GM21447 (cell line): ENCODE data around the gene GPR150.

ENCODE experiments used
- ATAC-seq: cut with Tn5 transposase; IDR thresholded peaks from one replicate; pipeline ENCODE4 v1.9.1; 2021; ENCODE audit not compliant: unreplicated experiment

The GPR150 gene

GRCh38 chr5:95647886-95648860 lies 28.3 kb downstream of the GPR150 start:
- ATAC-seq, result no peak

GRCh38 chr5:95649274-95649673 lies 29.4 kb downstream of the GPR150 start:
- no peak for ATAC-seq

DNA sequence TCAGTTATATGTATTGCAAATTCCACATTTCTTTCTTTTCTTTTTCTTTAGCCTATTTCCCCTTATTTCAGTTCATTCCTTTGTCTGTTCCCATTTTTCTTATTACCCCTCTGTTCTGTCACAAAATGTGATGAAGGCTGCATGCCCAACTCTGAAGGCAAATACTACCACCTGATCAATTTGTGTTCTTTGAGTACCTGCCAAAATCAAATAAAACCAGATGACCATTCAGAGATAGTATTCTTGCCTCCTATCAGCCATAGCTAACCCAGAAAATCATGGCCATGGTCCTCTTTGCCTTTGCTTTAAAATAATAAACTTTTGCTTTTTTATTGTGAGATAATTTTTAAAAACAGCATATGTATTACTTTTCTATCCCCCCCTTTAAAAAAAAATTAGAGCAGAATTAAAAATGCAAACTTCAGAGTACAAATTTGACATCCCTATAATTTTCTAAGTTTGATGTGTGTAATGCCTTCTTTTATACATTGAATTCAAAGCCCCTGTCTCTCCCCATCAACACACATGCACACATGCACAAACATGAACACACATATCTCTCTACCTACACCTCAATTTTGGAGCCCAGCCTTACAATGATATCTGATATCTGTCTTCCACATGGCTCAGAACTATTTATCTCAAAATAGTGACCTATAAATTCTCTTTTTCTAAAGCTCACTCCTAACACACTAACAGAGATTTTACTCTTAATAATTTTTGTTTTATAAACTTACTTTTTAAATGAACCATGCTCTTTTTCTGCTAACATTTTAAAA lies 30.1 kb downstream of the GPR150 start:
- no peak for ATAC-seq

DNA sequence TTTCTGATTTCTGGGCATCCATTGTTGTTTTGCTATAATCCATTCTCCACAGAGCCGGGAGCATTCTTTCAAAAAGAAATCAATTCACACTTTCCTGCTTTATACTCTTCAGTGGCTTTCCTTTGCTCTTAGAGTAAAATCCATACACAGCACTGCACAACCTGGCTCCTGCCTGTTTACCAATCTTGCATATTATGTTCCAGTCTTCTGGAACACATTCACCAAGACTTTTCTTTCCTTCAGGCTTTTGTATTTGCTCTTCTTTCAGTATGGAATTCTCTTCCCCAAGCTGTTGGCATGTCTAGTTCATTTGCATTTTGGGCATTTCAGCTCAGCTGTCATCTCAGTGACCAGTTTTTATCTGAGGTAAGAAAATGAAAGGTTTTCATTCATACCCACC lies 33.0 kb downstream of the GPR150 start:
- no peak for ATAC-seq

- ATAC-seq, result no peak
These were observed 34.3 kb downstream of the GPR150 start for GRCh38 chr5:95654196-95654595.

- ATAC-seq, result no peak
These were observed 35.7 kb downstream of the GPR150 start for GRCh38 chr5:95655575-95655974.

DNA sequence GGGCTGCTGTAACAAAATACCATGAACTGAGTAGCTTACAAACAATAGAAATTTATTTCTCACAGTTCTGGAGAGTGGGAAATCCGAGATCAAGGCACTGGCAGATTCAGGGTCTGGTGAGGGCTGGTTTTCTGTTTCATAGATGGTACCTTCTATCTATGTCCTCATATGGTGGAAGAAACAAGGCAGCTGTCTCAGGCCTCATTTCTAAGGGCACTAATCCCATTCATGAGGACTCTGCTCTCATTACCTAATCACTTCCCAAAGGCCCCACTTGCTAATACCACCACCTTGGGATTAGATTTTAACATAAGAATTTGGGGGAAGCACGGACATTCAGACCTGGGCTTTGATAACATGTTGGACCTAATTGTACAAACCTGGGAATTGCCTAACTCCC lies 40.2 kb downstream of the GPR150 start:
- ATAC-seq, result no peak

DNA sequence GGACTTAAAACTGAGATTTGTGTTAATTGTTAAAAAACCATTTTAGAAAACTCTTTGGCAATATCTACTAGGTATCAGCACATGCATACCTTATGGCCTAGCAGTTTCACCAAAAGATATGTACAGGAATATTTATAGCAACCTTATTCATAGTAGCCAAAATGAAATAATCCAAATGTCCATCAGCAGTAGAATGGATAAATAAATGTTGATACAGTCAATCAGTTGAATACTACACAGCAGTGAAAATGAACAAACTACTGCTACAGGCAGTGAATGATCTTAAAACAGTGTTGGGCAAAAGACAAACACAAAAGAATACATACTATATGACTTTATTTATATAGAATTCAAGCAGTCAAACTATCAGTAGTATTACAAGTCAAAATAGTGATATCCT lies 43.1 kb downstream of the GPR150 start:
- ATAC-seq, result no peak

DNA sequence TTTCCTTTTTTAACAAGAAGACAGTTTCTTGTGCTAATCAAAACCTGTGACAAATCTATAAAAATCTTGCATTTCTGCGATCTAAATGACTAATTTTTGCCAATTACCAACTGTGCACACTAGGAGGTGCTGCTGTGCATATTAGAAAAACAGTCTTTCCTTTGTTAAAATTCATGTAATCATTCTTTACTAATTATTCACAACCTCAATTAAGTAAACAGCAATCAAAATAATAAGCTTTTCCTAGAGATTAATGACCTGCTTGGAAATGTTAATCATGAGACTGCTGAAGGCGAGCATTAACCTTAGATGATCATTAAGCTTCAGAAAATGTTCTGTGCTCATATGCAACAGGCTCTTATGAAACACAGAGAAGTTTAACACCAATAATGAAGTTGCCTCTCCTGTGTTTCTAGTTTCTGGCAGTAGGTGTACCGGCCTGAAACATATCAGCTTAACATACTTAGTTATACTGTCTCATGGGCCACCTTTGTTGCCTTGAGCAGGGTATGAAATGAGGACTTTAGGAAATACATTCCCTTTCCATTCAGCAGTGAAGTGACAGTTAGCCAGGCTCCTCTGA lies 44.4 kb downstream of the GPR150 start:
- no peak for ATAC-seq

DNA sequence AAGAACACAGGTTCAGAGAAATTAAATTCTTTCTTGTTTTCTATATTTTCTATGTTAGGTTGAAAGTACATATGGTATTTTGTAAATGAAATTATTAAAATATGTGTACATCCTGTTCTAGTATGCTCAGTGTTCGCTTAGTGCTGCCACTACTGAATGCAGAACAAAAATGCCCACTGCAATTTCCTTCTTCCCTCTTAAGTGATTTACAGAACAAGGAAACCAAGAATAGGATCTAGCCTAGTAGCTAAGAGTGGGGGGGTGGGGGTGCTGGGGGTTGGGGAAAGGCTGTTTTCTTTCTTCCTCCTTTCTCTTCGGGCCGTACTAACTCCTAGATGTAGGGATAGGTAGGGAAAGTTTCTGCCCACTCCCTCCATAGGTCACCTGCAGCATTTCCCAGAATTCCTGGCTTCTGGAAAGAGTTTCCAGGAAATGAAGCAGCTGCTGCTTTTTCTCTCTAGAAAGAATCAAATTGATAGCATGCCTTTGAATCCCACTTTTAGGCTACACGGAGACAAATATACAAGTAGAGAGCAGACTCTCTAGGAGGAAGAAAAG lies 47.3 kb downstream of the GPR150 start:
- ATAC-seq, result no peak

DNA sequence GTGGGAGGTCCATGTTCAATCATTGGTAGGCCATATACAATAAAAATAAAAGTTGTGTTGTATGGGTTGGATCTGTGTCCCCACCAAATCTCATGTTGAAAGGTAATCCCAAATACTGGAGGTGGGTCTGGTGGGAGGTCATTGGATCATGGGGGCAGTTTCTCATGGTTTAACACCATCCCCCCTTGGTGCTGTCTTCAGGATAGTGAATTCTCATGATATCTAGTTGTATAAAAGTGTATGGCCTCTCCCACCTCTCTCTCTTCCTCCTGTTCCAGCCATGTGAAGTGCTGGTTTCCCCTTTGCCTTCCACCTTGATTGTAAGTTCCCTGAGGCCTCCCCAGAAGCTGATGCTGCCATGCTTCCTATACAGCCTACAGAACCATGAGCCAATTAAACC lies 47.8 kb downstream of the GPR150 start:
- ATAC-seq, result no peak

- ATAC-seq, result no peak
These were observed 48.3 kb downstream of the GPR150 start for GRCh38 chr5:95668216-95668615.

DNA sequence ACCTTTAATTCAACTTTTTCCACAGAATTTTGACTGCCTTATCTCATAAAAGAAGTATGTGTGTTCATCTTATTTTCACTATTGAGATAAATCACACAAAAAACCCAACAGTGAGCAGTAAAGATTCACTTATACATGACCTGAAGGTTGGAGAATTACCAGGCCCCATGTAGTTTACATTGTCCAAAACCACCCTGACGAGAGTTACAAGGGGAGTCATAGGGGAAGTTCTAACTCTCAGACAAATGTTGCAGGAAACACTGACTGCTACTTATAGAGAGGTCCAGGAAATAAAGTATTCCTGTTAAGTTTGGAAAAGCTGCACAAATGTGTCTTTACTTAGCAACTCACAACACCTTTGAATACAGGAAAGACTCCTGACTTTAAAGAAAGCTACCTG lies 48.8 kb downstream of the GPR150 start:
- no peak for ATAC-seq

GRCh38 chr5:95669540-95669939 lies 49.7 kb downstream of the GPR150 start:
- ATAC-seq, result no peak

GRCh38 chr5:95669985-95670384 lies 50.1 kb downstream of the GPR150 start:
- ATAC-seq, result no peak

DNA sequence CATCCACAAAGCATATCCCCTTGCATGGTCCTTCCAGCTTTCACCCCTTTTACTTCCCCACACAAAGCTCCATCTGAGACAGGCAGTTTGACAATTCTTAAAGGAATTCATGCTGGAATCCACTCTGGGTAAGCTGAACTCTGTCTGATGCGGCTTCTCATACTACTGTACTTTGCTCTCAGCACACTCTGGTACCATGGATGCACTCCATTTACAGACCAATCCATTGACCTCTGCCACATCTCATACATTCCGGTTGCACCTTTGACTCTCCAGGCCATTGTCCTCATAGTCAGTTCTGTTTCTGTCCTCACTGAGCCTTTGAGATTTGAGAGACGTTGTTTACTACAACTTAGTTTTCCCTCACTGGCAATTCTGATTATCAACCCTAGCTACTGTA lies 50.7 kb downstream of the GPR150 start:
- no peak for ATAC-seq
